GM12878 (cell line): Measurements from ENCODE around the gene DNAJC9. TPM values are rescaled to one million over a fixed set of nuclear protein-coding genes. Genes with fewer than 3 reads are reported as not detected.
A peak's percentile ranks its signal among the peaks of the same experiment; 100 is the strongest.

Experiments
- ATAC-seq: fragments of 200-7000 bp; cut with Tn5 transposase; 3 replicates; pipeline ENCODE4 v1.9.1; 2020; ENCODE audit warnings: mild to moderate bottlenecking, moderate library complexity
- BruUV-seq: library from RNA; stranded (reverse); fragments of 400-500 nt; replicated peaks from 2 replicates; lab custom pipeline; 2021; lab: Mats Ljungman, UMichigan
- CTCF ChIA-PET: fragments of 300-600 bp; sonication (Branson Sonifier 250); formaldehyde crosslinking; extraction: SDS; loops from one replicate; lab custom pipeline; 2021; ENCODE audit warnings: inconsistent platforms; lab: Yijun Ruan, JAX
- POLR2A ChIA-PET: fragments of 350-600 bp; formaldehyde crosslinking; extraction: SDS; loops from one replicate; lab custom pipeline; 2021; ENCODE audit warnings: inconsistent platforms; lab: Charles Lee
- RAD21 ChIA-PET: fragments of 300-600 bp; sonication (Branson Sonifier 250); formaldehyde crosslinking; loops from one replicate; lab custom pipeline; 2023; ENCODE audit warnings: antibody characterized with exemption; ENCODE audit not compliant: unreplicated experiment; lab: Charles Lee
- SMC1A ChIA-PET: fragments of 300-600 bp; sonication (Branson Sonifier 250); formaldehyde crosslinking; loops from one replicate; lab custom pipeline; 2023; ENCODE audit not compliant: unreplicated experiment, uncharacterized antibody; lab: Charles Lee
- DNase-seq: peaks from one replicate; pipeline ENCODE4 v3.0.0-alpha.2; 2011; ENCODE audit warnings: low read depth, low spot score
- FAIRE-seq: peaks from 3 replicates; lab custom pipeline; 2011; peaks lifted over from hg19 to GRCh38; lab: Jason Lieb, UNC
- H2AFZ ChIP-seq: 2 replicates; pipeline ENCODE4 v1.6.0; 2011; ENCODE audit warnings: low read depth, low read length, control low read depth; ENCODE audit not compliant: control insufficient read depth
- H3K27ac ChIP-seq: 2 replicates; pipeline ENCODE4 v1.5.1; 2011; ENCODE audit warnings: control low read depth; ENCODE audit not compliant: control insufficient read depth, insufficient read depth
- H3K27me3 ChIP-seq, 2 experiments: replicated peaks in 1 of 2; 2 replicates each; pipeline versions ENCODE4 v1.6.0 to v1.6.1; 2011; ENCODE audit warnings: low read length in 1 of 2; ENCODE audit not compliant: control insufficient read depth in 2 of 2, insufficient read depth in 2 of 2
- H3K36me3 ChIP-seq, 2 experiments: 2 replicates each; pipeline ENCODE4 v1.5.1; 2011; ENCODE audit warnings: low read length in 1 of 2; ENCODE audit not compliant: control insufficient read depth in 2 of 2, insufficient read depth in 2 of 2
- H3K4me1 ChIP-seq: 2 replicates; pipeline ENCODE4 v1.6.1; 2011; ENCODE audit warnings: mild to moderate bottlenecking, low read length, moderate library complexity, mixed read lengths; ENCODE audit not compliant: control insufficient read depth, insufficient read depth
- H3K4me2 ChIP-seq: 2 replicates; pipeline ENCODE4 v1.6.0; 2011; ENCODE audit warnings: control low read depth; ENCODE audit not compliant: control insufficient read depth, insufficient read depth
- H3K4me3 ChIP-seq: fragments of 200-600 bp; sonication (generic); 2 replicates; pipeline ENCODE4 v1.5.1; 2016
- H3K79me2 ChIP-seq: 2 replicates; pipeline ENCODE4 v1.6.0; 2011; ENCODE audit warnings: low read length; ENCODE audit not compliant: control insufficient read depth, insufficient read depth
- H3K9ac ChIP-seq: 2 replicates; pipeline ENCODE4 v1.8.0; 2011; ENCODE audit warnings: low read length, control low read depth, mixed read lengths; ENCODE audit not compliant: control insufficient read depth, insufficient read depth
- H3K9me3 ChIP-seq: replicated peaks from 3 replicates; pipeline ENCODE4 v1.5.1; 2011; ENCODE audit warnings: mild to moderate bottlenecking, low read length; ENCODE audit not compliant: control insufficient read depth, insufficient read depth
- H4K20me1 ChIP-seq: 2 replicates; pipeline ENCODE4 v1.6.0; 2011; ENCODE audit not compliant: control insufficient read depth, insufficient read depth
- IKZF2 ChIP-seq, 2 experiments: fragments of 450-650 bp; IDR thresholded peaks; 2 replicates each; pipeline ENCODE4 v1.6.1; 2017; ENCODE audit warnings: mild to moderate bottlenecking in 2 of 2, moderate library complexity in 2 of 2
- IRF5 ChIP-seq: fragments of 450-650 bp; IDR thresholded peaks from 2 replicates; pipeline ENCODE4 v1.6.1; 2017; ENCODE audit warnings: borderline replicate concordance
- RAD51 ChIP-seq: fragments of 450-650 bp; IDR thresholded peaks from 2 replicates; pipeline ENCODE4 v1.6.1; 2016; ENCODE audit warnings: moderate library complexity, mild to moderate bottlenecking, inconsistent platforms
- WGBS: methylation state at CpG from one replicate; pipeline ENCODE4 v1.1.6; 2016; ENCODE audit warnings: low lambda C conversion rate; ENCODE audit not compliant: insufficient replicate concordance, insufficient coverage; ENCODE audit errors: missing lambda C conversion rate; 5-methylcytosine and 5-hydroxymethylcytosine counted together
- in situ Hi-C: fragments of 300-500 bp; cut with MboI; formaldehyde crosslinking; loops from 9 replicates; pipeline ENCODE4 v1.14.3; 2018; ENCODE audit warnings: mixed read lengths
- intact Hi-C: fragments of 100-400 bp; cut with micrococcal nuclease; formaldehyde crosslinking; loops from one replicate; pipeline ENCODE4 v1.14.2; 2022; ENCODE audit not compliant: unreplicated experiment
- polyA plus RNA-seq, 11 experiments: library from polyadenylated mRNA; depleted of rRNA in 4 of 11; unstranded in 6 of 11; stranded (reverse) in 5 of 11; fragments of >200 nt; fragmentation: Nextera tagmentation in 4 of 11; fragmentation: Illumina TruSeq in 1 of 11; extraction: Ambion mirVana in 4 of 11; extraction: Trizol in 1 of 11; gene quantifications; 1 replicate in 1 of 11; 2 replicates in 10 of 11; pipeline versions ENCODE4 v1.2.1 to v1.2.3, GENCODE V29; 2011 to 2016; ENCODE audit warnings: inconsistent platforms in 2 of 11, missing spikeins in 2 of 11, low read depth in 1 of 11
- total RNA-seq, 4 experiments: library from RNA; depleted of rRNA in 3 of 4; stranded (reverse); fragments of >200 nt in 3 of 4; fragmentation: Illumina TruSeq in 1 of 4; extraction: Trizol in 1 of 4; gene quantifications; 2 replicates each; pipeline versions ENCODE4 v1.2.1 to v1.2.3, GENCODE V29; 2013 to 2021

DNAJC9 gene
- total and polyA plus RNA-seq, 10 of the 15 experiments (the other 5 are each of a cell fraction or from before 2014, with no cell fraction given), result 15.0 to 72.9 (median 41.8) TPM

- H4K20me1 ChIP-seq, result no peaks in the 10 kb centered on the region
- no peak for ATAC-seq
- no peak for FAIRE-seq
- WGBS, result 50% methylated on average over 2 of the region's 2 CpGs
- ChIA-PET RAD21 (interaction anchor here (0.7 to 1.5 kb wide), 3 partner anchors 27 to 121 kb away, joined by 3 to 5 read pairs (median 4); partner anchors contain the start of gene P4HA1), POLR2A (no interaction called here)
- no peak overlapping the region for H3K4me2 ChIP-seq
- H3K27me3 ChIP-seq, result no peaks in the 10 kb centered on the region
- H3K4me1 ChIP-seq, result no peaks in the 10 kb centered on the region
- intact Hi-C loops (no loop called here), in situ Hi-C loops (no loop called here)
- H3K9me3 ChIP-seq, result no peaks in the 10 kb centered on the region; the same call in 2 of the 3 replicates
- H3K4me3 ChIP-seq, result no peak overlapping the region
- BruUV-seq, result no TSS peak
- TF ChIP-seq RAD51, result 0 out of 2 replicates have a peak, but pooled peaks have one; percentile 13
- TF ChIP-seq IKZF2 (IDR thresholded peaks at IDR 0.05), result no peak
- TF ChIP-seq, all 136 proteins: peak for 1
- no peak for DNase-seq
- SMC1A ChIA-PET, result interaction anchor here (1.2 kb wide), 1 partner anchor 27 kb away, joined by 3 read pairs; no protein-coding TSS in a partner anchor
- CTCF ChIA-PET, result interaction anchor here (0.6 to 1.9 kb wide), 2 partner anchors 9 to 426 kb away, joined by 3 to 8 read pairs; no protein-coding TSS in a partner anchor
- no peaks in the 10 kb centered on the region for H3K79me2 ChIP-seq
- no peak overlapping the region for H2AFZ ChIP-seq
- H3K27ac ChIP-seq, result no peak overlapping the region
- H3K36me3 ChIP-seq, result peaks cover 0 to 11% of the 10 kb centered on the region in 2 experiments; a peak in 3 of 4 replicates
- H3K9ac ChIP-seq, result no peak overlapping the region
These were observed 29.4 kb downstream of the DNAJC9 start for GRCh38 chr10:73217628-73218027.

- BruUV-seq, result no TSS peak
- ChIA-PET RAD21 (no interaction called here), POLR2A (no interaction called here), SMC1A (no interaction called here), CTCF (no interaction called here)
- Histone ChIP-seq H3K4me3 (no peak overlapping the region), H3K79me2 (no peaks in the 10 kb centered on the region), H3K9me3 (no peaks in the 10 kb centered on the region; the same call in 2 of the 3 replicates), H3K9ac (no peak overlapping the region), H3K27ac (no peak overlapping the region), H3K4me1 (no peaks in the 10 kb centered on the region), H2AFZ (no peak overlapping the region), H3K27me3 (no peaks in the 10 kb centered on the region), H3K4me2 (no peak overlapping the region), H3K36me3 (peaks cover 0 to 11% of the 10 kb centered on the region in 2 experiments; a peak in 3 of 4 replicates), H4K20me1 (no peaks in the 10 kb centered on the region)
- FAIRE-seq (no peak), DNase-seq (no peak), ATAC-seq (no peak)
- in situ Hi-C loops (no loop called here), intact Hi-C loops (no loop called here)
- WGBS, result 100% methylated on average over 1 of the region's 1 CpG
- TF ChIP-seq IRF5, result no peak
These were observed 31.3 kb downstream of the DNAJC9 start for GRCh38 chr10:73215749-73216148.
